ENCODE measurements around the gene RASEF.

RASEF gene

GRCh38 chr9:83023151-83023550 is 39.8 kb downstream of the RASEF start:
- no peak overlapping the region for H3K27ac ChIP-seq
- no peak for TF ChIP-seq CTCF (conservative IDR thresholded peaks at IDR 0.05)

DNA sequence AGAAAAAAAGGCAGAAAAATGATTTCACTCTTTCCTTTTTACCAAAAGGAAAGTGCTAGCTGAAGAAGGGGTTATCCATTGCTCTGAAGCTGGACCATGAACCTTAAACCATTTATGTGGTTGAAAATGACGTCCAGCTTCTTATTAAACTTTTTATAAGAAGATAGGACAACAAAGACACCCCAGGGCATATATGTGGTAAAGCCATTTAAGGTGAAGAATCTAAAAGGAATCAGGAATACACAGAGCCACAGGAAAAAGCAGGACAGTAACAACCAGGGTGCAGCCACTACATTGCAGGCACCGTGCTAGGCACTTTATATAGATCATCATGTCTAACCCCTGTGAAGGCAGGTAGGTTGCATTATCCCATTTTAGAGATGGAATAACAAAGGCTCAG is 42.1 kb downstream of the RASEF start:
- H3K27ac ChIP-seq, result peak overlapping the region; percentile 11; the same call in 1 of the 2 replicates
- TF ChIP-seq CTCF (conservative IDR thresholded peaks at IDR 0.05), result no peak

DNA sequence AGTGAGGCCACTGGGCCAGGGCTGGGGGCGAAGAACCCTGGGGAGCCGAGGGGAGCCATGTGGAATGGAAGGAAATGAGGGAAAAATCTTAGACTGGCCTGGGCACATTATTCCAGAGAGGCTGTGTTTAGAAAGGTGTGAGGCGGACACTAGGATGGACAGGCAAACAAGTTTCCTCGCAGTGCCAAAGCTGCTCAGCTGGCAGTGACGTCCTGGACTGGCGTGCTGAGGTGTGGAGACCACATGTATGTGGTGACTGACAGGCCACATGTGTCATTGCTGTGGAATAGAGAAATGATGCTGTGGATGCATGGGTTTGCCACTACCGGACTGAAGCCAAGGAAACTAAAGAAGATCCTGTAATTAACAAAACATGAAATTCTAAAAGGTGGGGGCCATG is 42.6 kb downstream of the RASEF start:
- peak overlapping the region; percentile 11; the same call in 1 of the 2 replicates for H3K27ac ChIP-seq
- no peak for TF ChIP-seq CTCF (conservative IDR thresholded peaks at IDR 0.05)

DNA sequence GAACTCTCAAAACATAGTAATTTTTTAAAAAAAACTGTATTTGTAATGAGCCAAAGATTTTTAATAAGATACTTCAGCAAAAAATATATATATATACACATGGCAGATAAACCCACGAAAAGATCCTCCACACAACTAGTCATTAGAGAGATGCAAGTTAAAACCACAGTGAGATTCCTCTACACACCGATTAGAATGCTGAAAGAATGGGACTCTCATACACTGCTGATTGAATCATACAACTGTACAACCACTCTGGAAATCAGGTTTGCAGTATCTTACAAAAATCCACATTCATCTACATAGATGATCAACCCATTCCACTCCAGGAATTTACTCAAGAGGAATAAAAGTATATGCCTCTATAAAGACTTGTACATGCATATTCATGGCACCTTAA is 43.7 kb downstream of the RASEF start:
- H3K27ac ChIP-seq, result no peak overlapping the region
- no peak for TF ChIP-seq CTCF (conservative IDR thresholded peaks at IDR 0.05)

GRCh38 chr9:83015897-83016296 is 47.0 kb downstream of the RASEF start:
- TF ChIP-seq CTCF (conservative IDR thresholded peaks at IDR 0.05), result no peak
- H3K27ac ChIP-seq, result no peak overlapping the region

DNA sequence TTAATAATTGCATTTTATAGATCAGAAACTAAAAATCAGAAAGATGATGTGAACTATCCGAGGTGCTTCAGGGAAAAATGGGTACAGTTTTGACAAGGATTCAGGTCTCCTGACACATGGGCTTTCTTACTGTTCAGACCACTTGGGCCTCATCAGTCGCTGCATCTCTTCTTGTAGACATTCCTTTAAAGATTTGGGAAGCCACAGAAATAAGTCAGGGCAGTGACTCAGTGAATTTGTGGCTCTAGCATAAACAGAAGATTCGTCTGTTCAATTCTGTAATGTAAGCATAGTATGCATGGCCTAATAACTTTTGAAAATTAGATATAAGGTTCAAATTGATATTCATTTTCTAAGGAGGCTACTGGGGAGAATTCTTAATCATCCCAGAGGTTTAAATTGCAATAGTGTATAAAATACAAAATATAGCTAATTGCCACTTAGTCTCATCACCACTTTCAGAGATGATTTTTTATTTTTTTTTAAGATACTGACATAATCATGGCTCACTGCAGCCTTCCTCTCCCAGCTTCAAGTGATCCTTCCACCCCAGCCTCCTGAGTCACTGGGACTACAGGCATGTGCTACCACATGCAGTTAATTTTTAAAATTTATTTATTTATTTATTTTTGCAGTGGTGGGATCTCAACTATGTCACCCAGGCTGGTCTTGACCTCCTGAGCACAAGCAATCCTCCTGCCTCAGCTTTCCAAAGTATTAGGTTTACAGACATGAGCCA is 48.9 kb downstream of the RASEF start:
- peak overlapping the region; percentile 54 for H3K27ac ChIP-seq
- no peak for TF ChIP-seq CTCF (conservative IDR thresholded peaks at IDR 0.05)

DNA sequence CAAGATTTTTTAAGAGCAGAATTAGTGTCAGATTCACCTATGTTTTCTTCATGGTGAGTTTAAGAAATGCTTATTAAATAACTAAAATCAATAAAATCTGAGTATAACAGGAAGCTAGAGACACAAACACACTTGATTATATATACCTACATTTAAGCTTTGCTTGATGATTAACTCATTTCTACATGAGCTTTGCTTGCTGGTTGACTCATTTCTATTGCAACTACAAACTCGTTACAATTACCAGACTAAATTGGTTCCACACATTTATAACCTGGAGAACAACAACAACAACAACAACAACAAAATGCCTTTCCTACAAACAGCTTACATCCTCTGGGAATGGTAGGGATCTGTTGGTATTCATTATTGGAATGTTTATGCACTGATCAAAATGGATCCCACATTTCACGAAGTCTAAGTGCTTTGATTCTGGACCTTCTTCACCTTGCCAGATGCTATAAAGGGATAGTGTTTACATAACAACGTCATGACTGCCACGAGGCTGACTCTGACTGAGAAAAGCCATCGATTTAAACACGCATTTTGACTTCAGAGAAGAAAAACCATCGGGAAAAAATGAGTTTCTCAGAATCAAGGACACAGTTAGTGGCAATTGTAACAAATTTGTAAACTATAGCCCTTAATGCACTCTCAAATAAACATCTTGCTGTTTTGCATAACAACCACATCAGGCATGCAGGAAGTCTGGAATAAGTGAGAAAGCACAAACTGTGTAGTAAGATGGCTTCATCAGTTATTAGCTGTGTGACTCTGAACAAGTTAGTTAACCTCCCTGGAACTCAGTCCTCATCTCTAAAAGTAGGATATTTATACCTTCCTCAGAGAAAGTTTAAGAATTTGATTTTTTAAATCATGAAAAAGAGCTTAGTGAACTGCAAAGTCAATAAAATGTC is 49.8 kb downstream of the RASEF start:
- no peak for TF ChIP-seq CTCF (conservative IDR thresholded peaks at IDR 0.05)

More for the DNA sequence above, 49.8 kb downstream of the RASEF start:
- peak overlapping the region; percentile 54 for H3K27ac ChIP-seq

All from VCaP (cell line).